ENCODE results near the gene EPAS1.

GRCh38 chr2:46303822-46304221 lies 6.6 kb downstream of the EPAS1 start:
- TF ChIP-seq, protein P1, sequence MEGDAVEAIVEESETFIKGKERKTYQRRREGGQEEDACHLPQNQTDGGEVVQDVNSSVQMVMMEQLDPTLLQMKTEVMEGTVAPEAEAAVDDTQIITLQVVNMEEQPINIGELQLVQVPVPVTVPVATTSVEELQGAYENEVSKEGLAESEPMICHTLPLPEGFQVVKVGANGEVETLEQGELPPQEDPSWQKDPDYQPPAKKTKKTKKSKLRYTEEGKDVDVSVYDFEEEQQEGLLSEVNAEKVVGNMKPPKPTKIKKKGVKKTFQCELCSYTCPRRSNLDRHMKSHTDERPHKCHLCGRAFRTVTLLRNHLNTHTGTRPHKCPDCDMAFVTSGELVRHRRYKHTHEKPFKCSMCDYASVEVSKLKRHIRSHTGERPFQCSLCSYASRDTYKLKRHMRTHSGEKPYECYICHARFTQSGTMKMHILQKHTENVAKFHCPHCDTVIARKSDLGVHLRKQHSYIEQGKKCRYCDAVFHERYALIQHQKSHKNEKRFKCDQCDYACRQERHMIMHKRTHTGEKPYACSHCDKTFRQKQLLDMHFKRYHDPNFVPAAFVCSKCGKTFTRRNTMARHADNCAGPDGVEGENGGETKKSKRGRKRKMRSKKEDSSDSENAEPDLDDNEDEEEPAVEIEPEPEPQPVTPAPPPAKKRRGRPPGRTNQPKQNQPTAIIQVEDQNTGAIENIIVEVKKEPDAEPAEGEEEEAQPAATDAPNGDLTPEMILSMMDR (IDR thresholded peaks at IDR 0.05), result no peak
- TF ChIP-seq POLR2A (IDR thresholded peaks at IDR 0.05), result no peak
